CD14-positive monocyte (primary cell): ENCODE data around the gene FBH1. TPM values are rescaled to one million over a fixed set of nuclear protein-coding genes. Genes with fewer than 3 reads are reported as not detected.

ENCODE experiments used
- DNase-seq, 3 donors: peaks; one replicate each; pipeline ENCODE4 v3.0.0-alpha.2; 2011 to 2022
- H2AFZ ChIP-seq: 2 replicates; pipeline ENCODE4 v1.6.0; 2012; ENCODE audit warnings: mild to moderate bottlenecking, low read depth, low read length, inconsistent platforms; ENCODE audit not compliant: insufficient read depth, poor library complexity, severe bottlenecking
- H3K27ac ChIP-seq, 2 donors: 1 replicate in 1 of 2; 2 replicates in 1 of 2; pipeline ENCODE4 v1.5.1; 2012 to 2013; ENCODE audit warnings: low read length in 2 of 2, control low read depth in 1 of 2, inconsistent platforms in 1 of 2, low read depth in 1 of 2, mild to moderate bottlenecking in 1 of 2
- H3K27me3 ChIP-seq, 2 donors: one replicate each; pipeline versions ENCODE4 v1.6.0 to v1.6.1; 2011 to 2013; ENCODE audit warnings: low read length in 2 of 2; ENCODE audit not compliant: control insufficient read depth in 2 of 2, insufficient read depth in 2 of 2
- H3K36me3 ChIP-seq, 2 donors: replicated peaks in 1 of 2; 1 replicate in 1 of 2; 2 replicates in 1 of 2; pipeline versions ENCODE4 v1.5.1 to v1.6.1; 2012 to 2013; ENCODE audit warnings: low read length in 2 of 2, control low read depth in 1 of 2, inconsistent platforms in 1 of 2, mild to moderate bottlenecking in 1 of 2; ENCODE audit not compliant: insufficient read depth in 2 of 2, control insufficient read depth in 1 of 2
- H3K4me1 ChIP-seq, 2 donors: 1 replicate in 1 of 2; 2 replicates in 1 of 2; pipeline versions ENCODE4 v1.5.1 to v1.6.1; 2012 to 2013; ENCODE audit warnings: low read length in 2 of 2, control low read depth in 1 of 2, inconsistent platforms in 1 of 2, mild to moderate bottlenecking in 1 of 2, moderate library complexity in 1 of 2; ENCODE audit not compliant: insufficient read depth in 2 of 2, control insufficient read depth in 1 of 2
- H3K4me2 ChIP-seq: replicated peaks from 2 replicates; pipeline ENCODE3; 2012; ENCODE audit warnings: low read length, moderate library complexity, mild to moderate bottlenecking; ENCODE audit not compliant: poor library complexity, severe bottlenecking; ENCODE audit errors: extremely low read depth
- H3K4me3 ChIP-seq, 3 experiments: fragments of 200-600 bp in 1 of 3; sonication (generic) in 1 of 3; replicated peaks in 1 of 3; 1 replicate in 2 of 3; 2 replicates in 1 of 3; pipeline ENCODE4 v1.5.1; 2011 to 2013; ENCODE audit warnings: low read length in 3 of 3, mild to moderate bottlenecking in 3 of 3, control low read depth in 2 of 3, low read depth in 2 of 3, inconsistent platforms in 1 of 3, moderate library complexity in 1 of 3
- H3K79me2 ChIP-seq: 2 replicates; pipeline ENCODE4 v1.6.0; 2012; ENCODE audit warnings: mild to moderate bottlenecking, control low read depth, inconsistent platforms, low read length, moderate library complexity; ENCODE audit not compliant: insufficient read depth
- H3K9ac ChIP-seq: 2 replicates; pipeline ENCODE4 v1.6.0; 2017; ENCODE audit warnings: low read length, mild to moderate bottlenecking; ENCODE audit not compliant: insufficient read depth, poor library complexity, severe bottlenecking
- H3K9me3 ChIP-seq, 2 donors: replicated peaks in 1 of 2; 1 replicate in 1 of 2; 2 replicates in 1 of 2; pipeline versions ENCODE4 v1.5.1 to v1.6.1; 2012 to 2013; ENCODE audit warnings: low read length in 2 of 2, control low read depth in 1 of 2; ENCODE audit not compliant: control insufficient read depth in 1 of 2, insufficient read depth in 1 of 2
- H4K20me1 ChIP-seq: 2 replicates; pipeline ENCODE4 v1.6.0; 2012; ENCODE audit warnings: mild to moderate bottlenecking, low read length, control low read depth, moderate library complexity; ENCODE audit not compliant: insufficient read depth
- H3K27ac Mint-ChIP-seq, 7 donors: one replicate each; pipeline ENCODE4 v1.8.0; 2020; ENCODE audit warnings: mild to moderate bottlenecking in 7 of 7, mixed read lengths in 7 of 7, moderate library complexity in 6 of 7, inconsistent platforms in 2 of 7
- H3K27me3 Mint-ChIP-seq, 3 donors: one replicate each; pipeline ENCODE4 v1.8.0; 2021 to 2022; ENCODE audit warnings: low read depth in 3 of 3, mild to moderate bottlenecking in 3 of 3, mixed read lengths in 3 of 3, moderate library complexity in 3 of 3, inconsistent platforms in 1 of 3
- H3K36me3 Mint-ChIP-seq, 2 donors: one replicate each; pipeline ENCODE4 v1.8.0; 2020; ENCODE audit warnings: mixed read lengths in 2 of 2, inconsistent platforms in 1 of 2, mild to moderate bottlenecking in 1 of 2
- H3K4me1 Mint-ChIP-seq: one replicate; pipeline ENCODE4 v1.8.0; 2020; ENCODE audit warnings: mild to moderate bottlenecking, mixed read lengths
- H3K4me3 Mint-ChIP-seq, 2 donors: one replicate each; pipeline ENCODE4 v1.8.0; 2020; ENCODE audit warnings: mild to moderate bottlenecking in 2 of 2, mixed read lengths in 2 of 2, moderate library complexity in 1 of 2
- H3K9me3 Mint-ChIP-seq, 7 donors: one replicate each; pipeline ENCODE4 v1.8.0; 2020 to 2022; ENCODE audit warnings: mixed read lengths in 7 of 7, mild to moderate bottlenecking in 6 of 7, moderate library complexity in 6 of 7, inconsistent platforms in 2 of 7
- CTCF ChIP-seq: fragments of 200-600 bp; IDR thresholded peaks from one replicate; pipeline ENCODE4 v1.8.0; 2022; ENCODE audit warnings: antibody characterized with exemption, mild to moderate bottlenecking
- WGBS: methylation state at CpG from one replicate; pipeline ENCODE4 v1.1.5; 2013; ENCODE audit warnings: missing lambda C conversion rate; ENCODE audit not compliant: insufficient coverage; 5-methylcytosine and 5-hydroxymethylcytosine counted together
- intact Hi-C, 2 donors: fragments of 100-400 bp; cut with micrococcal nuclease; formaldehyde crosslinking; loops; one replicate each; pipeline versions ENCODE4 v1.15.0 to v1.15.1; 2023
- polyA plus RNA-seq, 3 donors: library from polyadenylated mRNA; depleted of rRNA in 1 of 3; unstranded in 2 of 3; stranded (reverse) in 1 of 3; fragments of 300-500 nt in 2 of 3; fragments of >200 nt in 1 of 3; fragmentation: Illumina TruSeq in 2 of 3; gene quantifications; 1 replicate in 2 of 3; 2 replicates in 1 of 3; pipeline ENCODE4 v1.2.3, GENCODE V29; 2012 to 2021

The FBH1 gene
- polyA plus RNA-seq, 3 donors: 33.9 to 73.3 (median 48.3) TPM

GRCh38 chr10:5983774-5984173, 93.7 kb downstream of the FBH1 start:
- 96% methylated on average over 8 of the region's 9 CpGs for WGBS
- H3K4me1 Mint-ChIP-seq: peaks cover 15% of the 10 kb centered on the region

GRCh38 chr10:5985029-5985428, 95.0 kb downstream of the FBH1 start:
- H3K36me3 ChIP-seq: no peaks in the 10 kb centered on the region
- Mint-ChIP-seq H3K36me3 (no peaks in the 10 kb centered on the region), H3K27ac (no peak overlapping the region), H3K4me3 (no peak overlapping the region), H3K4me1 (peaks cover 15% of the 10 kb centered on the region), H3K27me3 (peaks cover 2% of the 10 kb centered on the region in 3 donors), H3K9me3 (no peaks in the 10 kb centered on the region)
- H3K9ac ChIP-seq: no peak overlapping the region
- intact Hi-C loops: no loop called here
- no peaks in the 10 kb centered on the region for H3K4me1 ChIP-seq
- H3K27me3 ChIP-seq: no peaks in the 10 kb centered on the region
- WGBS: 100% methylated on average over 5 of the region's 5 CpGs
- H4K20me1 ChIP-seq: no peaks in the 10 kb centered on the region
- H3K79me2 ChIP-seq: no peaks in the 10 kb centered on the region
- no peak overlapping the region for H3K27ac ChIP-seq
- no peaks in the 10 kb centered on the region for H3K9me3 ChIP-seq
- H3K4me3 ChIP-seq: no peak overlapping the region
- DNase-seq: no peak
- no peak for TF ChIP-seq CTCF
- no peak overlapping the region for H2AFZ ChIP-seq
- H3K4me2 ChIP-seq: no peak overlapping the region

More at GRCh38 chr10:5983774-5984173, 93.7 kb downstream of the FBH1 start:
- Histone ChIP-seq H3K9ac (no peak overlapping the region), H4K20me1 (no peaks in the 10 kb centered on the region), H2AFZ (no peak overlapping the region), H3K4me1 (no peaks in the 10 kb centered on the region), H3K79me2 (no peaks in the 10 kb centered on the region), H3K4me2 (no peak overlapping the region), H3K9me3 (no peaks in the 10 kb centered on the region), H3K27ac (no peak overlapping the region), H3K36me3 (no peaks in the 10 kb centered on the region), H3K27me3 (no peaks in the 10 kb centered on the region), H3K4me3 (no peak overlapping the region)
- no peak for TF ChIP-seq CTCF
- no peaks in the 10 kb centered on the region for H3K36me3 Mint-ChIP-seq
- H3K4me3 Mint-ChIP-seq: no peak overlapping the region
- peaks cover 2% of the 10 kb centered on the region in 3 donors for H3K27me3 Mint-ChIP-seq
- DNase-seq: no peak
- intact Hi-C loops: no loop called here
- no peak overlapping the region for H3K27ac Mint-ChIP-seq
- H3K9me3 Mint-ChIP-seq: no peaks in the 10 kb centered on the region

Other genes starting within 250 kb of the FBH1 start
- gene ASB13, start 223.6 kb upstream of the FBH1 start, polyA plus RNA-seq: 10 to 100 TPM; 13.3 to 44.1 (median 37.8) TPM
- 10 to 100 TPM in 1 of 3 donors, 1 to 10 TPM in 2; 3.2 to 12.3 (median 9.5) TPM for gene TASOR2, start 205.4 kb upstream of the FBH1 start, polyA plus RNA-seq
- gene GDI2, start 76.8 kb upstream of the FBH1 start, polyA plus RNA-seq: 100 to 1,000 TPM; 100 to 320 (median 316) TPM
- gene ANKRD16, start 350 bp upstream of the FBH1 start, polyA plus RNA-seq: 1 to 10 TPM; 1.4 to 2.9 (median 2.1) TPM
- 10 to 100 TPM; 12.4 to 23.1 (median 12.6) TPM for gene IL15RA, start 87.3 kb downstream of the FBH1 start, polyA plus RNA-seq
- under 1 TPM in 1 of 3 donors, not detected in 2; 0.06 TPM for gene IL2RA, start 172.1 kb downstream of the FBH1 start, polyA plus RNA-seq
- gene RBM17, start 198.8 kb downstream of the FBH1 start, polyA plus RNA-seq: 10 to 100 TPM; 37.2 to 51.4 (median 44.5) TPM